ENCODE measurements around the gene LRIG1.

The LRIG1 gene

DNA sequence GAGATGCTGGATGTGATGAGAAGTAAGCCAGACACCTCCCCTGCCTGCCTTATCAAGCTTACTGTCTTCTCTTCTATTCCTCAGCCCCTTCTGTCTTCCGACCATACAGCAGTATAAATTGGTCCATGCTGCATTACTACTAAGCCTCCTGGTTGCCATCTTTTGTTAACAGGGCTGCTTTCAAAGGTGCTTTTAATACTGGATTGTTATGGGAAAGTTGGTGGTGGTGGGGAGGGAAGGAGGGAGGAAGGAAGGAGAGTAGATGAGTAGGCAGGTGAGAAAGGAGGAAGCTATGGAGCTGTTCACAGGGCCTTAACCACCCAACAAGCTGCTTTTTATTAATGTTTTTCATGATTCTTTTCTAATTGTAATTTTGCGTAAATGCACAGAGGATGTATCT lies 165.2 kb downstream of the LRIG1 start:
- no peak overlapping the region for H3K27ac ChIP-seq (ENCODE audit: low read depth, low read length)
- H3K9me3 ChIP-seq (ENCODE audit: control insufficient read depth, insufficient read depth, low read length), result no peaks in the 10 kb centered on the region
- H3K9me2 ChIP-seq (replicated peaks; ENCODE audit: control insufficient read depth, low read length), result no peaks in the 10 kb centered on the region
- H4K20me1 ChIP-seq (ENCODE audit: control insufficient read depth, insufficient read depth, low read depth, low read length), result no peaks in the 10 kb centered on the region
- H3F3A ChIP-seq (ENCODE audit: control insufficient read depth, insufficient read depth), result no peaks in the 10 kb centered on the region
- no peak overlapping the region for H3K4me3 ChIP-seq (ENCODE audit: low read length)
- H3K79me2 ChIP-seq (ENCODE audit: control insufficient read depth, low read length), result no peaks in the 10 kb centered on the region
- H3K27me3 ChIP-seq (ENCODE audit: control insufficient read depth, low read length), result no peaks in the 10 kb centered on the region
- TF ChIP-seq, protein P1, sequence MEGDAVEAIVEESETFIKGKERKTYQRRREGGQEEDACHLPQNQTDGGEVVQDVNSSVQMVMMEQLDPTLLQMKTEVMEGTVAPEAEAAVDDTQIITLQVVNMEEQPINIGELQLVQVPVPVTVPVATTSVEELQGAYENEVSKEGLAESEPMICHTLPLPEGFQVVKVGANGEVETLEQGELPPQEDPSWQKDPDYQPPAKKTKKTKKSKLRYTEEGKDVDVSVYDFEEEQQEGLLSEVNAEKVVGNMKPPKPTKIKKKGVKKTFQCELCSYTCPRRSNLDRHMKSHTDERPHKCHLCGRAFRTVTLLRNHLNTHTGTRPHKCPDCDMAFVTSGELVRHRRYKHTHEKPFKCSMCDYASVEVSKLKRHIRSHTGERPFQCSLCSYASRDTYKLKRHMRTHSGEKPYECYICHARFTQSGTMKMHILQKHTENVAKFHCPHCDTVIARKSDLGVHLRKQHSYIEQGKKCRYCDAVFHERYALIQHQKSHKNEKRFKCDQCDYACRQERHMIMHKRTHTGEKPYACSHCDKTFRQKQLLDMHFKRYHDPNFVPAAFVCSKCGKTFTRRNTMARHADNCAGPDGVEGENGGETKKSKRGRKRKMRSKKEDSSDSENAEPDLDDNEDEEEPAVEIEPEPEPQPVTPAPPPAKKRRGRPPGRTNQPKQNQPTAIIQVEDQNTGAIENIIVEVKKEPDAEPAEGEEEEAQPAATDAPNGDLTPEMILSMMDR (IDR thresholded peaks at IDR 0.05; ENCODE audit: low read depth, low read length, poor library complexity, severe bottlenecking), result no peak
- no peak for TF ChIP-seq EZH2phosphoT487 (IDR thresholded peaks at IDR 0.05; ENCODE audit: borderline replicate concordance, low read length)
- H3K4me1 ChIP-seq (ENCODE audit: control insufficient read depth, low read length), result peaks cover 9% of the 10 kb centered on the region
- H3K4me2 ChIP-seq (ENCODE audit: low read length), result no peak overlapping the region
- H3K36me3 ChIP-seq (ENCODE audit: control insufficient read depth, low read length), result no peaks in the 10 kb centered on the region
